Activated CD4-positive, alpha-beta T cell treated with anti-CD3 and anti-CD28 coated beads, Interleukin-2, amount 10 ng/mL, durations not matched to agents 7 days and 5 days (primary cell): ENCODE results near the gene TMEM214. TPM values are rescaled to one million over a fixed set of nuclear protein-coding genes. Genes with fewer than 3 reads are reported as not detected.
A peak's percentile ranks its signal among the peaks of the same experiment; 100 is the strongest.

Experiments
- CTCF ChIA-PET: fragments of 350-600 bp; sonication (Branson Sonifier 250); formaldehyde crosslinking; loops from one replicate; lab custom pipeline; 2021; ENCODE audit warnings: antibody characterized with exemption; lab: Charles Lee
- POLR2A ChIA-PET: fragments of 350-600 bp; sonication (Branson Sonifier 250); formaldehyde crosslinking; loops from one replicate; lab custom pipeline; 2021; ENCODE audit warnings: antibody characterized with exemption; lab: Charles Lee
- DNase-seq: peaks from one replicate; pipeline ENCODE4 v3.0.0-alpha.2; 2020
- H3K27ac Mint-ChIP-seq: one replicate; pipeline ENCODE4 v1.8.0; 2021; ENCODE audit warnings: mild to moderate bottlenecking, moderate library complexity, mixed read lengths
- H3K27me3 Mint-ChIP-seq: one replicate; pipeline ENCODE4 v1.8.0; 2021; ENCODE audit warnings: mixed read lengths
- H3K36me3 Mint-ChIP-seq: one replicate; pipeline ENCODE4 v1.8.0; 2021; ENCODE audit warnings: low read depth, mixed read lengths
- H3K4me1 Mint-ChIP-seq: one replicate; pipeline ENCODE4 v1.8.0; 2021; ENCODE audit warnings: mixed read lengths
- H3K4me3 Mint-ChIP-seq: one replicate; pipeline ENCODE4 v1.8.0; 2021; ENCODE audit warnings: mild to moderate bottlenecking, moderate library complexity, mixed read lengths
- H3K9me3 Mint-ChIP-seq: one replicate; pipeline ENCODE4 v1.8.0; 2021; ENCODE audit warnings: mixed read lengths
- total RNA-seq, 2 experiments: library from RNA; stranded (reverse); gene quantifications; one replicate each; pipeline ENCODE4 v1.2.3, GENCODE V29; 2021

TMEM214 gene
- total RNA-seq, 2 experiments from 2014 or later: 73.2 to 77.1 TPM

- no peak overlapping the region for H3K27ac Mint-ChIP-seq
- CTCF ChIA-PET: interaction anchor here (2.0 kb wide), 1 partner anchor 10 kb away, joined by 5 read pairs; no protein-coding TSS in a partner anchor
- peaks cover 15% of the 10 kb centered on the region for H3K36me3 Mint-ChIP-seq
- H3K4me3 Mint-ChIP-seq: no peak overlapping the region
- H3K4me1 Mint-ChIP-seq: peaks cover 31% of the 10 kb centered on the region
- no peak for DNase-seq
- no peaks in the 10 kb centered on the region for H3K27me3 Mint-ChIP-seq
- H3K9me3 Mint-ChIP-seq: no peaks in the 10 kb centered on the region
- POLR2A ChIA-PET: no interaction called here
Observed at GRCh38 chr2:27027211-27027651, 5.5 kb upstream of the TMEM214 start.

GRCh38 chr2:27029051-27029450 lies 3.7 kb upstream of the TMEM214 start:
- Mint-ChIP-seq H3K36me3 (peaks cover 20% of the 10 kb centered on the region), H3K4me1 (peaks cover 41% of the 10 kb centered on the region), H3K9me3 (no peaks in the 10 kb centered on the region), H3K27ac (no peak overlapping the region), H3K27me3 (no peaks in the 10 kb centered on the region), H3K4me3 (no peak overlapping the region)
- ChIA-PET CTCF (interaction anchor here (0.9 to 1.1 kb wide), 2 partner anchors 12 to 182 kb away, joined by 3 read pairs; no protein-coding TSS in a partner anchor), POLR2A (no interaction called here)
- DNase-seq: no peak

GRCh38 chr2:27033253-27033852 lies 588 bp downstream of the TMEM214 start:
- H3K4me1 Mint-ChIP-seq: peaks cover 52% of the 10 kb centered on the region
- ChIA-PET CTCF (interaction anchor here (0.6 to 3.9 kb wide), 7 partner anchors 10 to 270 kb away, joined by 3 to 11 read pairs (median 4); partner anchors contain the start of gene AGBL5), POLR2A (interaction anchor here (0.5 to 1.3 kb wide), 2 partner anchors 17 to 254 kb away, joined by 3 to 4 read pairs; no protein-coding TSS in a partner anchor)
- H3K4me3 Mint-ChIP-seq: peak overlapping the region; percentile 91
- H3K27ac Mint-ChIP-seq: peak overlapping the region; percentile 90
- H3K36me3 Mint-ChIP-seq: peaks cover 43% of the 10 kb centered on the region
- no peak for DNase-seq
- no peaks in the 10 kb centered on the region for H3K9me3 Mint-ChIP-seq
- H3K27me3 Mint-ChIP-seq: no peaks in the 10 kb centered on the region

- H3K27me3 Mint-ChIP-seq: no peaks in the 10 kb centered on the region
- no peak overlapping the region for H3K27ac Mint-ChIP-seq
- peaks cover 50% of the 10 kb centered on the region for H3K36me3 Mint-ChIP-seq
- peaks cover 27% of the 10 kb centered on the region for H3K4me1 Mint-ChIP-seq
- DNase-seq: no peak
- no peaks in the 10 kb centered on the region for H3K9me3 Mint-ChIP-seq
- CTCF ChIA-PET: interaction anchor here (1.0 to 4.3 kb wide), 3 partner anchors 12 to 330 kb away, joined by 3 to 29 read pairs (median 6); partner anchors contain the start of gene AGBL5
- H3K4me3 Mint-ChIP-seq: no peak overlapping the region
- POLR2A ChIA-PET: no interaction called here
Observed at GRCh38 chr2:27038012-27038411, 5.2 kb downstream of the TMEM214 start.

GRCh38 chr2:27038631-27039339 lies 6.0 kb downstream of the TMEM214 start:
- no peak overlapping the region for H3K4me3 Mint-ChIP-seq
- ChIA-PET CTCF (interaction anchor here (0.6 to 4.3 kb wide), 4 partner anchors 12 to 79 kb away, joined by 3 to 29 read pairs (median 5); partner anchors contain the start of gene AGBL5), POLR2A (interaction anchor here (1.0 kb wide), 1 partner anchor 13 kb away, joined by 3 read pairs; the partner anchor contains the start of gene AGBL5)
- no peaks in the 10 kb centered on the region for H3K27me3 Mint-ChIP-seq
- H3K36me3 Mint-ChIP-seq: peaks cover 48% of the 10 kb centered on the region
- peaks cover 22% of the 10 kb centered on the region for H3K4me1 Mint-ChIP-seq
- peak overlapping the region; percentile 62 for H3K27ac Mint-ChIP-seq
- DNase-seq: no peak
- no peaks in the 10 kb centered on the region for H3K9me3 Mint-ChIP-seq

GRCh38 chr2:27039426-27039825 lies 6.7 kb downstream of the TMEM214 start:
- Mint-ChIP-seq H3K4me1 (peaks cover 16% of the 10 kb centered on the region), H3K36me3 (peaks cover 42% of the 10 kb centered on the region), H3K27me3 (no peaks in the 10 kb centered on the region), H3K9me3 (no peaks in the 10 kb centered on the region), H3K4me3 (no peak overlapping the region), H3K27ac (no peak overlapping the region)
- CTCF ChIA-PET: interaction anchor here (0.5 to 4.3 kb wide), 5 partner anchors 11 to 253 kb away, joined by 3 to 29 read pairs (median 4); partner anchors contain the start of gene AGBL5
- POLR2A ChIA-PET: interaction anchor here (0.5 to 1.0 kb wide), 2 partner anchors 12 to 23 kb away, joined by 3 read pairs; partner anchors contain the start of gene AGBL5
- no peak for DNase-seq

GRCh38 chr2:27039871-27040270 lies 7.1 kb downstream of the TMEM214 start:
- peaks cover 43% of the 10 kb centered on the region for H3K36me3 Mint-ChIP-seq
- no peak overlapping the region for H3K4me3 Mint-ChIP-seq
- no peak for DNase-seq
- POLR2A ChIA-PET: no interaction called here
- CTCF ChIA-PET: interaction anchor here (0.5 to 4.3 kb wide), 5 partner anchors 10 to 253 kb away, joined by 3 to 29 read pairs (median 4); partner anchors contain the start of gene AGBL5
- H3K27me3 Mint-ChIP-seq: no peaks in the 10 kb centered on the region
- H3K9me3 Mint-ChIP-seq: no peaks in the 10 kb centered on the region
- no peak overlapping the region for H3K27ac Mint-ChIP-seq
- peaks cover 13% of the 10 kb centered on the region for H3K4me1 Mint-ChIP-seq

- H3K36me3 Mint-ChIP-seq: peaks cover 39% of the 10 kb centered on the region
- no peak overlapping the region for H3K27ac Mint-ChIP-seq
- ChIA-PET POLR2A (no interaction called here), CTCF (interaction anchor here (1.2 to 4.3 kb wide), 2 partner anchors 10 to 13 kb away, joined by 4 to 29 read pairs; partner anchors contain the start of gene AGBL5)
- H3K4me3 Mint-ChIP-seq: no peak overlapping the region
- H3K4me1 Mint-ChIP-seq: peaks cover 9% of the 10 kb centered on the region
- H3K27me3 Mint-ChIP-seq: no peaks in the 10 kb centered on the region
- H3K9me3 Mint-ChIP-seq: no peaks in the 10 kb centered on the region
- DNase-seq: no peak
Observed at GRCh38 chr2:27040282-27040681, 7.5 kb downstream of the TMEM214 start.

GRCh38 chr2:27041752-27042151 lies 9.0 kb downstream of the TMEM214 start:
- H3K36me3 Mint-ChIP-seq: peaks cover 30% of the 10 kb centered on the region
- H3K9me3 Mint-ChIP-seq: no peaks in the 10 kb centered on the region
- no peak for DNase-seq
- H3K27me3 Mint-ChIP-seq: no peaks in the 10 kb centered on the region
- no peak overlapping the region for H3K4me3 Mint-ChIP-seq
- H3K4me1 Mint-ChIP-seq: peaks cover 5% of the 10 kb centered on the region
- POLR2A ChIA-PET: no interaction called here
- no peak overlapping the region for H3K27ac Mint-ChIP-seq
- CTCF ChIA-PET: interaction anchor here (0.6 kb wide), 1 partner anchor 25 kb away, joined by 5 read pairs; no protein-coding TSS in a partner anchor

GRCh38 chr2:27042159-27042661 lies 9.4 kb downstream of the TMEM214 start:
- Mint-ChIP-seq H3K4me1 (peaks cover 5% of the 10 kb centered on the region), H3K4me3 (no peak overlapping the region), H3K27ac (no peak overlapping the region), H3K36me3 (peaks cover 28% of the 10 kb centered on the region), H3K27me3 (no peaks in the 10 kb centered on the region), H3K9me3 (no peaks in the 10 kb centered on the region)
- no peak for DNase-seq
- POLR2A ChIA-PET: no interaction called here
- CTCF ChIA-PET: interaction anchor here (0.6 kb wide), 1 partner anchor 26 kb away, joined by 5 read pairs; no protein-coding TSS in a partner anchor

GRCh38 chr2:27042985-27043634 lies 10.3 kb downstream of the TMEM214 start:
- ChIA-PET CTCF (interaction anchor here (0.7 kb wide), 1 partner anchor 9 kb away, joined by 3 read pairs; no protein-coding TSS in a partner anchor), POLR2A (interaction anchor here (0.7 kb wide), 1 partner anchor 29 kb away, joined by 3 read pairs; no protein-coding TSS in a partner anchor)
- Mint-ChIP-seq H3K4me1 (peaks cover 5% of the 10 kb centered on the region), H3K9me3 (no peaks in the 10 kb centered on the region), H3K36me3 (peaks cover 22% of the 10 kb centered on the region), H3K27ac (no peak overlapping the region), H3K4me3 (no peak overlapping the region), H3K27me3 (no peaks in the 10 kb centered on the region)
- no peak for DNase-seq
